ENCODE data around the gene CTCFL.

Gene CTCFL

GRCh38 chr20:57557926-57558613 is 33.1 kb upstream of the CTCFL start:
- TF ChIP-seq ZBTB7A (IDR thresholded peaks at IDR 0.05; ENCODE audit: low read depth): no peak
- no peak for TF ChIP-seq TAF1 (IDR thresholded peaks at IDR 0.05; ENCODE audit: low read depth)
- no peak for TF ChIP-seq USF1 (IDR thresholded peaks at IDR 0.05)
- no peak for TF ChIP-seq EP300 (IDR thresholded peaks at IDR 0.05; ENCODE audit: borderline replicate concordance)
- no peak for TF ChIP-seq TCF12 (IDR thresholded peaks at IDR 0.05; ENCODE audit: low read depth)
- no peak for TF ChIP-seq CEBPB (IDR thresholded peaks at IDR 0.05)
- TF ChIP-seq, protein P1, sequence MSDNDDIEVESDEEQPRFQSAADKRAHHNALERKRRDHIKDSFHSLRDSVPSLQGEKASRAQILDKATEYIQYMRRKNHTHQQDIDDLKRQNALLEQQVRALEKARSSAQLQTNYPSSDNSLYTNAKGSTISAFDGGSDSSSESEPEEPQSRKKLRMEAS (IDR thresholded peaks at IDR 0.05): no peak
- TF ChIP-seq NFIC (IDR thresholded peaks at IDR 0.05): no peak
- TF ChIP-seq REST (IDR thresholded peaks at IDR 0.05; ENCODE audit: low read depth): no peak

GRCh38 chr20:57556980-57557274 is 32.0 kb upstream of the CTCFL start:
- TF ChIP-seq RAD21 (IDR thresholded peaks at IDR 0.05; ENCODE audit: low read depth) (no peak), USF1 (IDR thresholded peaks at IDR 0.05) (no peak), NFIC (IDR thresholded peaks at IDR 0.05) (no peak), CREB1 (IDR thresholded peaks at IDR 0.05; ENCODE audit: low read depth) (no peak), CEBPB (IDR thresholded peaks at IDR 0.05) (no peak), EGR1 (IDR thresholded peaks at IDR 0.05) (no peak), TAF1 (IDR thresholded peaks at IDR 0.05; ENCODE audit: low read depth) (no peak), FOXM1 (IDR thresholded peaks at IDR 0.05; ENCODE audit: borderline replicate concordance, low read depth) (no peak), EP300 (IDR thresholded peaks at IDR 0.05; ENCODE audit: borderline replicate concordance) (no peak), ZBTB7A (IDR thresholded peaks at IDR 0.05; ENCODE audit: low read depth) (no peak), TEAD4 (IDR thresholded peaks at IDR 0.05) (no peak), YY1 (IDR thresholded peaks at IDR 0.05; ENCODE audit: low read depth) (no peak), TCF12 (IDR thresholded peaks at IDR 0.05; ENCODE audit: low read depth) (no peak), REST (IDR thresholded peaks at IDR 0.05; ENCODE audit: low read depth) (no peak)
- TF ChIP-seq, protein P1 (IDR thresholded peaks at IDR 0.05): no peak

DNA sequence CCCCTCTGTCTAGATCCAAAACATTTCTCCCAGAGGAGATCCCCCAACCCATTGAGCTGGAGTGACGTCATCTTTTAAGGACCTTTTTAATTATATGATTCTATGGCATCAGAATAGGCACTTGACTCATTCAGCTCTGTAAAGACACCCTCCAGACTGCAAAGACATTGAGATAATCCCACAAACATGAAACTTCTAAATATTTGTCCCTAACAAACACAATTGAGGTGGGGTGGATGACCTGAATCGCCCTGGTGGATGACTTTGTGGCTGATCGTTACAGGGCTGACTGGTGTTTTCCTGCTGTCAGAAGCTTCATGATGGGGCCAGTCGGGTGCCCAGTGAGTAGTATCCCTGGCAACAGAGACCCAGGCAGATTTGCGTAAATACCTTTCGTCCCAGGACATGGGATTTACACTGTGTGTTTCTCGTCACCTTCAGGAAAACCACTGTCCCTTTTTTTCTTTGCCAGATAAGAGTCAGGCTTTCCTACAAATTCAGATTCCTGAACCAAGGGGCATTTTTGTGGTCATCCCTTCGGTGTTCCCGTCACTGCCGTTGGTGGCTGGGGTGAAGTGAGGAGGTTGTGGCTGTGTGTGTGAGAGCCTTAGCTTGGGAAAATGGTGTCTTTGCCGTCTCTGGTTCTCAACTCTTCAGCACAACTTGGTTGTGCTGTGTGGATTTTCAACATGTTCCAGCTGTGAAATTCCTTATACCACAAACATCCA is 30.7 kb upstream of the CTCFL start:
- no peak for TF ChIP-seq TCF12 (IDR thresholded peaks at IDR 0.05; ENCODE audit: low read depth)
- TF ChIP-seq YY1 (IDR thresholded peaks at IDR 0.05; ENCODE audit: low read depth): no peak
- no peak for TF ChIP-seq TEAD4 (IDR thresholded peaks at IDR 0.05)
- no peak for TF ChIP-seq CEBPB (IDR thresholded peaks at IDR 0.05)
- no peak for TF ChIP-seq USF1 (IDR thresholded peaks at IDR 0.05)
- TF ChIP-seq RAD21 (IDR thresholded peaks at IDR 0.05; ENCODE audit: low read depth): no peak
- TF ChIP-seq FOXM1 (IDR thresholded peaks at IDR 0.05; ENCODE audit: borderline replicate concordance, low read depth): no peak
- TF ChIP-seq TAF1 (IDR thresholded peaks at IDR 0.05; ENCODE audit: low read depth): no peak
- no peak for TF ChIP-seq NFIC (IDR thresholded peaks at IDR 0.05)
- TF ChIP-seq, protein P1 (IDR thresholded peaks at IDR 0.05): no peak
- no peak for TF ChIP-seq CREB1 (IDR thresholded peaks at IDR 0.05; ENCODE audit: low read depth)
- no peak for TF ChIP-seq REST (IDR thresholded peaks at IDR 0.05; ENCODE audit: low read depth)
- no peak for TF ChIP-seq ZBTB7A (IDR thresholded peaks at IDR 0.05; ENCODE audit: low read depth)
